ENCODE data around the gene CCNF.

The CCNF gene

GRCh38 chr16:2498531-2499253 is 69.4 kb downstream of the CCNF start:
- in situ Hi-C loops (cut with HindIII; ENCODE audit: low sequenced_read_pairs), result no loop called here

- in situ Hi-C loops (cut with HindIII; ENCODE audit: low sequenced_read_pairs), result no loop called here
Observed at GRCh38 chr16:2499454-2499853, 70.2 kb downstream of the CCNF start.

- in situ Hi-C loops (cut with HindIII; ENCODE audit: low sequenced_read_pairs), result loop anchor here (10.0 kb wide), 4 partner anchors 75 to 465 kb away; partner anchors contain the start of gene CCNF
Observed at GRCh38 chr16:2499890-2500429, 70.7 kb downstream of the CCNF start.

GRCh38 chr16:2500430-2500917 is 71.2 kb downstream of the CCNF start:
- in situ Hi-C loops (cut with HindIII; ENCODE audit: low sequenced_read_pairs), result loop anchor here (10.0 kb wide), 4 partner anchors 76 to 466 kb away; partner anchors contain the start of gene CCNF

GRCh38 chr16:2500918-2501750 is 71.9 kb downstream of the CCNF start:
- in situ Hi-C loops (cut with HindIII; ENCODE audit: low sequenced_read_pairs), result loop anchor here (10.0 kb wide), 4 partner anchors 76 to 466 kb away; partner anchors contain the start of gene CCNF

GRCh38 chr16:2501946-2502895 is 73.0 kb downstream of the CCNF start:
- in situ Hi-C loops (cut with HindIII; ENCODE audit: low sequenced_read_pairs), result loop anchor here (10.0 kb wide), 4 partner anchors 77 to 467 kb away; partner anchors contain the start of gene CCNF

- in situ Hi-C loops (cut with HindIII; ENCODE audit: low sequenced_read_pairs), result loop anchor here (10.0 kb wide), 4 partner anchors 81 to 471 kb away; partner anchors contain the start of gene CCNF
Observed at GRCh38 chr16:2505695-2506094, 76.4 kb downstream of the CCNF start.

- in situ Hi-C loops (cut with HindIII; ENCODE audit: low sequenced_read_pairs), result loop anchor here (10.0 kb wide), 4 partner anchors 82 to 472 kb away; partner anchors contain the start of gene CCNF
Observed at GRCh38 chr16:2507052-2507659, 77.9 kb downstream of the CCNF start.

- in situ Hi-C loops (cut with HindIII; ENCODE audit: low sequenced_read_pairs), result loop anchor here (10.0 kb wide), 4 partner anchors 83 to 473 kb away; partner anchors contain the start of gene CCNF
Observed at GRCh38 chr16:2507665-2508064, 78.4 kb downstream of the CCNF start.
